Left lung (tissue), 10 donors: ENCODE data around the gene MRPL17. TPM values are rescaled to one million over a fixed set of nuclear protein-coding genes. Genes with fewer than 3 reads are reported as not detected.

ENCODE experiments used
- ATAC-seq: fragments of 200-7000 bp; cut with Tn5 transposase; one replicate; pipeline ENCODE4 v1.9.1; 2020; ENCODE audit warnings: moderate library complexity
- DNase-seq, 4 donors: peaks; one replicate each; pipeline ENCODE4 v3.0.0-alpha.2; 2013 to 2020
- H3K27ac ChIP-seq, 2 donors: fragments of 200-600 bp; sonication (generic) in 1 of 2; one replicate each; pipeline versions ENCODE4 v1.5.0 to v1.8.0; 2020 to 2021
- H3K27me3 ChIP-seq, 2 donors: fragments of 200-600 bp; sonication (generic) in 1 of 2; one replicate each; pipeline versions ENCODE4 v1.5.0 to v1.8.0; 2020 to 2021
- H3K36me3 ChIP-seq, 2 donors: fragments of 200-600 bp; sonication (generic) in 1 of 2; one replicate each; pipeline versions ENCODE4 v1.5.0 to v1.8.0; 2020 to 2021
- H3K4me1 ChIP-seq, 2 donors: fragments of 200-600 bp; one replicate each; pipeline ENCODE4 v1.8.0; 2021
- H3K4me3 ChIP-seq, 2 donors: fragments of 200-600 bp; sonication (generic) in 1 of 2; one replicate each; pipeline versions ENCODE4 v1.5.0 to v1.8.0; 2020 to 2021; ENCODE audit warnings: mild to moderate bottlenecking in 1 of 2
- H3K9me3 ChIP-seq, 2 donors: fragments of 200-600 bp; sonication (generic) in 1 of 2; one replicate each; pipeline versions ENCODE4 v1.5.0 to v1.8.0; 2020 to 2021
- CTCF ChIP-seq, 2 donors: fragments of 200-600 bp; sonication (generic) in 1 of 2; IDR thresholded peaks; one replicate each; pipeline versions ENCODE4 v1.5.0 to v1.8.0; 2021; ENCODE audit warnings: antibody characterized with exemption in 2 of 2
- intact Hi-C, 2 donors: fragments of 100-400 bp; cut with DNase I; formaldehyde crosslinking; loops; one replicate each; pipeline versions ENCODE4 v1.11.2 to v1.14.2; 2022
- polyA plus RNA-seq, 6 donors: library from polyadenylated mRNA; unstranded; fragments of 120-200 nt; gene quantifications; one replicate each; pipeline ENCODE4 v1.2.1, GENCODE V29; 2013; ENCODE audit not compliant: insufficient read length in 6 of 6
- total RNA-seq, 2 donors: library from RNA; stranded (reverse); fragmentation: NEBNext Ultra II Directional; extraction: Animal tissue kit (Norgen Biotek cat#: 25700); gene quantifications; one replicate each; pipeline ENCODE4 v1.2.1, GENCODE V29; 2021
- donor health status: DM: no; HTN: yes; CAD: no.
- donor health status: DM: no; HTN: no; CAD: no.

Gene MRPL17
- total and polyA plus RNA-seq, 8 donors = 45.0 to 57.3 (median 51.0) TPM

DNA sequence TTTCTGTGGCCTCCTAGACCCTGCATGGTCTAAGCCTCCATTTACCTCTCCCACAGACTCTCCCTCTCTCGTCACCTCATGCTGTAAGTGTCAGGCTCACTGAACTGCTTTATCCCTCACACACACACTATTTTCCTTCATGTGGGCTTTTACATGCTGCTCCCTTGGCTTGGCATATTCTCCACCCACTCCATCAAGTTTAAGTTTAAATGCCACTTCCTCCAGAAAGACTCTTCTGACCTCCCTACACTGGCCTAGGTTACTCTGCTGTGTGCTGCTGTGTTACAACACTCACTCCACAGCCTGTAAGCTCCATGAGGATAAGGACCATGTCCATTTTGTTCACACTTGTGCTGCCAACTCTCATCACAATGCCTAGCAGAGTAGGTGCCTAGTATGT is 30.0 kb downstream of the MRPL17 start:
- Histone ChIP-seq H3K4me3 (no peak overlapping the region), H3K4me1 (peaks cover 0 to 21% of the 10 kb centered on the region in 2 donors), H3K27me3 (peaks cover 0 to 34% of the 10 kb centered on the region in 2 donors), H3K27ac (no peak overlapping the region), H3K36me3 (no peaks in the 10 kb centered on the region), H3K9me3 (no peaks in the 10 kb centered on the region)
- DNase-seq (no peak), ATAC-seq (no peak)
- TF ChIP-seq CTCF (IDR thresholded peaks at IDR 0.05) = no peak
- intact Hi-C loops = no loop called here

GRCh38 chr11:6652182-6652581 is 31.0 kb downstream of the MRPL17 start:
- Histone ChIP-seq H3K4me3 (no peak overlapping the region), H3K36me3 (no peaks in the 10 kb centered on the region), H3K27me3 (peaks cover 0 to 34% of the 10 kb centered on the region in 2 donors), H3K9me3 (no peaks in the 10 kb centered on the region), H3K27ac (peak overlapping the region in 1 of 2 donors; percentile 8), H3K4me1 (peaks cover 9 to 31% of the 10 kb centered on the region in 2 donors)
- ATAC-seq (no peak), DNase-seq (no peak)
- TF ChIP-seq CTCF (IDR thresholded peaks at IDR 0.05) = no peak
- intact Hi-C loops = no loop called here

DNA sequence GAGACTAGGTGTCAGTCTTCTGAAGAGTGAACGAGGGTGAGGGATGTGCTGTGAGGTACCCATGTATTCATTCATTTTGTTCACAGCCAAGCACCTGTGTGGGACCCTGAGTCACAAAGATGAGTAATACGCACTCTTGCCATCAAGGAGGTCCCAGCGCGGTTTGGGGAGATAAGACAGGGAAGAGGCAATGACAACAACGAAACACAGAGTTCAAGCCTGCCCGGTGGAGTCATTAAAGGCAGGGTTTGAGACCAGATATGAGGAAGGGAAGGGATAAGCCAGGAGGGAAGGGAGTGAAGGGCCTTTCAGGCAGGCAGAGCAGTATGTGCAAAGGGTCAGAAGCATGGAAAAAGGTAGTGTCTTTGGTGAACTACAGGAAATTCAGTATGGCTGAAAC is 32.2 kb downstream of the MRPL17 start:
- H3K4me1 ChIP-seq = peaks cover 20 to 43% of the 10 kb centered on the region in 2 donors
- intact Hi-C loops = no loop called here
- no peak overlapping the region for H3K4me3 ChIP-seq
- no peak for TF ChIP-seq CTCF (IDR thresholded peaks at IDR 0.05)
- ATAC-seq (no peak), DNase-seq (no peak)
- peaks cover 0 to 22% of the 10 kb centered on the region in 2 donors for H3K27me3 ChIP-seq
- no peak overlapping the region for H3K27ac ChIP-seq
- no peaks in the 10 kb centered on the region for H3K36me3 ChIP-seq
- no peaks in the 10 kb centered on the region for H3K9me3 ChIP-seq

GRCh38 chr11:6650104-6650503 is 33.0 kb downstream of the MRPL17 start:
- H3K27ac ChIP-seq = no peak overlapping the region
- H3K36me3 ChIP-seq = no peaks in the 10 kb centered on the region
- H3K27me3 ChIP-seq = peaks cover 0 to 17% of the 10 kb centered on the region in 2 donors
- no peaks in the 10 kb centered on the region for H3K9me3 ChIP-seq
- H3K4me1 ChIP-seq = peaks cover 21 to 50% of the 10 kb centered on the region in 2 donors
- no peak overlapping the region for H3K4me3 ChIP-seq
- intact Hi-C loops = no loop called here
- no peak for TF ChIP-seq CTCF (IDR thresholded peaks at IDR 0.05)
- no peak for DNase-seq
- ATAC-seq = no peak

GRCh38 chr11:6648501-6648900 is 34.6 kb downstream of the MRPL17 start:
- DNase-seq (no peak), ATAC-seq (peak; percentile 20)
- no peaks in the 10 kb centered on the region for H3K9me3 ChIP-seq
- peaks cover 21 to 51% of the 10 kb centered on the region in 2 donors for H3K4me1 ChIP-seq
- intact Hi-C loops = no loop called here
- H3K27ac ChIP-seq = no peak overlapping the region
- H3K4me3 ChIP-seq = no peak overlapping the region
- no peak for TF ChIP-seq CTCF (IDR thresholded peaks at IDR 0.05)
- H3K27me3 ChIP-seq = peaks cover 0 to 9% of the 10 kb centered on the region in 2 donors
- no peaks in the 10 kb centered on the region for H3K36me3 ChIP-seq
